GM12878 (cell line): ENCODE data around the gene TCEAL4. TPM values are rescaled to one million over a fixed set of nuclear protein-coding genes. Genes with fewer than 3 reads are reported as not detected.

Experiments used
- ATAC-seq: fragments of 200-7000 bp; cut with Tn5 transposase; 3 replicates; pipeline ENCODE4 v1.9.1; 2020; ENCODE audit warnings: mild to moderate bottlenecking, moderate library complexity
- BruUV-seq: library from RNA; stranded (reverse); fragments of 400-500 nt; replicated peaks from 2 replicates; lab custom pipeline; 2021; lab: Mats Ljungman, UMichigan
- CTCF ChIA-PET: fragments of 300-600 bp; sonication (Branson Sonifier 250); formaldehyde crosslinking; extraction: SDS; loops from one replicate; lab custom pipeline; 2021; ENCODE audit warnings: inconsistent platforms; lab: Yijun Ruan, JAX
- POLR2A ChIA-PET: fragments of 350-600 bp; formaldehyde crosslinking; extraction: SDS; loops from one replicate; lab custom pipeline; 2021; ENCODE audit warnings: inconsistent platforms; lab: Charles Lee
- RAD21 ChIA-PET: fragments of 300-600 bp; sonication (Branson Sonifier 250); formaldehyde crosslinking; loops from one replicate; lab custom pipeline; 2023; ENCODE audit warnings: antibody characterized with exemption; ENCODE audit not compliant: unreplicated experiment; lab: Charles Lee
- SMC1A ChIA-PET: fragments of 300-600 bp; sonication (Branson Sonifier 250); formaldehyde crosslinking; loops from one replicate; lab custom pipeline; 2023; ENCODE audit not compliant: unreplicated experiment, uncharacterized antibody; lab: Charles Lee
- DNase-seq: peaks from one replicate; pipeline ENCODE4 v3.0.0-alpha.2; 2011; ENCODE audit warnings: low read depth, low spot score
- FAIRE-seq: peaks from 3 replicates; lab custom pipeline; 2011; peaks lifted over from hg19 to GRCh38; lab: Jason Lieb, UNC
- H2AFZ ChIP-seq: 2 replicates; pipeline ENCODE4 v1.6.0; 2011; ENCODE audit warnings: low read depth, low read length, control low read depth; ENCODE audit not compliant: control insufficient read depth
- H3K27ac ChIP-seq: 2 replicates; pipeline ENCODE4 v1.5.1; 2011; ENCODE audit warnings: control low read depth; ENCODE audit not compliant: control insufficient read depth, insufficient read depth
- H3K27me3 ChIP-seq, 2 experiments: replicated peaks in 1 of 2; 2 replicates each; pipeline versions ENCODE4 v1.6.0 to v1.6.1; 2011; ENCODE audit warnings: low read length in 1 of 2; ENCODE audit not compliant: control insufficient read depth in 2 of 2, insufficient read depth in 2 of 2
- H3K36me3 ChIP-seq, 2 experiments: 2 replicates each; pipeline ENCODE4 v1.5.1; 2011; ENCODE audit warnings: low read length in 1 of 2; ENCODE audit not compliant: control insufficient read depth in 2 of 2, insufficient read depth in 2 of 2
- H3K4me1 ChIP-seq: 2 replicates; pipeline ENCODE4 v1.6.1; 2011; ENCODE audit warnings: mild to moderate bottlenecking, low read length, moderate library complexity, mixed read lengths; ENCODE audit not compliant: control insufficient read depth, insufficient read depth
- H3K4me2 ChIP-seq: 2 replicates; pipeline ENCODE4 v1.6.0; 2011; ENCODE audit warnings: control low read depth; ENCODE audit not compliant: control insufficient read depth, insufficient read depth
- H3K4me3 ChIP-seq: fragments of 200-600 bp; sonication (generic); 2 replicates; pipeline ENCODE4 v1.5.1; 2016
- H3K79me2 ChIP-seq: 2 replicates; pipeline ENCODE4 v1.6.0; 2011; ENCODE audit warnings: low read length; ENCODE audit not compliant: control insufficient read depth, insufficient read depth
- H3K9ac ChIP-seq: 2 replicates; pipeline ENCODE4 v1.8.0; 2011; ENCODE audit warnings: low read length, control low read depth, mixed read lengths; ENCODE audit not compliant: control insufficient read depth, insufficient read depth
- H3K9me3 ChIP-seq: replicated peaks from 3 replicates; pipeline ENCODE4 v1.5.1; 2011; ENCODE audit warnings: mild to moderate bottlenecking, low read length; ENCODE audit not compliant: control insufficient read depth, insufficient read depth
- H4K20me1 ChIP-seq: 2 replicates; pipeline ENCODE4 v1.6.0; 2011; ENCODE audit not compliant: control insufficient read depth, insufficient read depth
- BCL11A ChIP-seq: IDR thresholded peaks from 2 replicates; pipeline ENCODE4 v1.6.1; 2011; ENCODE audit warnings: low read depth, low read length
- EP300 ChIP-seq, 2 experiments: fragments of 150-350 bp in 1 of 2; IDR thresholded peaks; 2 replicates each; pipeline ENCODE4 v1.6.1; 2011 to 2012; ENCODE audit warnings: low read depth in 2 of 2, low read length in 2 of 2, borderline replicate concordance in 1 of 2, improper control_type of control experiment in 1 of 2, inconsistent platforms in 1 of 2; ENCODE audit not compliant: control insufficient read depth in 1 of 2
- ETV6 ChIP-seq, 2 experiments: fragments of 450-650 bp in 1 of 2; IDR thresholded peaks in 1 of 2; conservative IDR thresholded peaks in 1 of 2; 2 replicates each; pipeline ENCODE4 v1.6.1; 2014; ENCODE audit warnings: antibody characterized with exemption in 1 of 2, borderline replicate concordance in 1 of 2, low read depth in 1 of 2, mild to moderate bottlenecking in 1 of 2, moderate library complexity in 1 of 2
- HCFC1 ChIP-seq: fragments of 150-350 bp; IDR thresholded peaks from 2 replicates; pipeline ENCODE4 v1.6.1; 2014; ENCODE audit warnings: low read length
- HSF1 ChIP-seq: fragments of 150-350 bp; IDR thresholded peaks from 2 replicates; pipeline ENCODE4 v1.6.1; 2014; ENCODE audit warnings: mild to moderate bottlenecking, low read depth, low read length
- IKZF1 ChIP-seq: fragments of 450-650 bp; conservative IDR thresholded peaks from 2 replicates; pipeline ENCODE4 v1.6.1; 2017; ENCODE audit warnings: antibody characterized with exemption, mild to moderate bottlenecking
- KAT2A ChIP-seq: conservative IDR thresholded peaks from 2 replicates; pipeline ENCODE4 v1.6.1; 2011; ENCODE audit warnings: low read depth, low read length; ENCODE audit not compliant: control insufficient read depth
- MXI1 ChIP-seq: fragments of 150-350 bp; IDR thresholded peaks from 2 replicates; pipeline ENCODE4 v1.6.1; 2011; ENCODE audit warnings: low read depth, mild to moderate bottlenecking, inconsistent platforms, low read length, improper control_type of control experiment
- NFYB ChIP-seq: IDR thresholded peaks from 2 replicates; pipeline ENCODE4 v1.6.1; 2011; ENCODE audit warnings: low read depth, mild to moderate bottlenecking, low read length, improper control_type of control experiment, moderate library complexity; ENCODE audit not compliant: insufficient read depth
- SIX5 ChIP-seq: IDR thresholded peaks from 2 replicates; pipeline ENCODE4 v1.6.1; 2011; ENCODE audit warnings: mild to moderate bottlenecking, low read depth, low read length, moderate library complexity; ENCODE audit not compliant: severe bottlenecking
- USF1 ChIP-seq: IDR thresholded peaks from 2 replicates; pipeline ENCODE4 v1.6.1; 2011; ENCODE audit warnings: borderline replicate concordance, low read depth, mild to moderate bottlenecking, moderate library complexity, mixed read lengths, low read length; ENCODE audit not compliant: insufficient read depth; ENCODE audit errors: extremely low read length
- ZBTB40 ChIP-seq: fragments of 450-650 bp; IDR thresholded peaks from 2 replicates; pipeline ENCODE4 v1.6.1; 2016; ENCODE audit warnings: mild to moderate bottlenecking, moderate library complexity, borderline replicate concordance
- ZNF622 ChIP-seq: fragments of 450-650 bp; IDR thresholded peaks from 2 replicates; pipeline ENCODE4 v1.6.1; 2017; ENCODE audit warnings: mild to moderate bottlenecking, inconsistent platforms
- in situ Hi-C: fragments of 300-500 bp; cut with MboI; formaldehyde crosslinking; loops from 9 replicates; pipeline ENCODE4 v1.14.3; 2018; ENCODE audit warnings: mixed read lengths
- intact Hi-C: fragments of 100-400 bp; cut with micrococcal nuclease; formaldehyde crosslinking; loops from one replicate; pipeline ENCODE4 v1.14.2; 2022; ENCODE audit not compliant: unreplicated experiment
- polyA plus RNA-seq, 11 experiments: library from polyadenylated mRNA; depleted of rRNA in 4 of 11; unstranded in 6 of 11; stranded (reverse) in 5 of 11; fragments of >200 nt; fragmentation: Nextera tagmentation in 4 of 11; fragmentation: Illumina TruSeq in 1 of 11; extraction: Ambion mirVana in 4 of 11; extraction: Trizol in 1 of 11; gene quantifications; 1 replicate in 1 of 11; 2 replicates in 10 of 11; pipeline versions ENCODE4 v1.2.1 to v1.2.3, GENCODE V29; 2011 to 2016; ENCODE audit warnings: inconsistent platforms in 2 of 11, missing spikeins in 2 of 11, low read depth in 1 of 11
- total RNA-seq, 4 experiments: library from RNA; depleted of rRNA in 3 of 4; stranded (reverse); fragments of >200 nt in 3 of 4; fragmentation: Illumina TruSeq in 1 of 4; extraction: Trizol in 1 of 4; gene quantifications; 2 replicates each; pipeline versions ENCODE4 v1.2.1 to v1.2.3, GENCODE V29; 2013 to 2021

Gene TCEAL4
- total and polyA plus RNA-seq, 10 of the 15 experiments (the other 5 are each of a cell fraction or from before 2014, with no cell fraction given): 9.6 to 63.8 (median 32.1) TPM

GRCh38 chrX:103536732-103537131, 48.6 kb upstream of the TCEAL4 start:
- TF ChIP-seq IKZF1: no peak
- TF ChIP-seq HCFC1: no peak
- no peak for TF ChIP-seq KAT2A
- TF ChIP-seq BCL11A: no peak
- no peak for TF ChIP-seq SIX5
- no peak for TF ChIP-seq ETV6 (conservative IDR thresholded peaks at IDR 0.05 in 1 of 2, IDR thresholded peaks at IDR 0.05 in 1 of 2; ENCODE audit: borderline replicate concordance in 1 of 2, low read depth in 1 of 2)
- no peak for TF ChIP-seq ZBTB40
- no peak for TF ChIP-seq NFYB
- no peak for TF ChIP-seq EP300 (IDR thresholded peaks at IDR 0.05; ENCODE audit: borderline replicate concordance in 1 of 2, control insufficient read depth in 1 of 2, low read depth in 2 of 2, low read length in 2 of 2)
- TF ChIP-seq ZNF622: no peak
- TF ChIP-seq HSF1: no peak
- no peak for TF ChIP-seq MXI1
- TF ChIP-seq USF1: no peak
- Histone ChIP-seq H2AFZ (no peak overlapping the region), H4K20me1 (no peaks in the 10 kb centered on the region), H3K9ac (no peak overlapping the region), H3K4me1 (no peaks in the 10 kb centered on the region), H3K9me3 (no peaks in the 10 kb centered on the region), H3K27me3 (no peaks in the 10 kb centered on the region), H3K27ac (no peak overlapping the region), H3K36me3 (no peaks in the 10 kb centered on the region), H3K4me3 (no peak overlapping the region), H3K79me2 (no peaks in the 10 kb centered on the region), H3K4me2 (no peak overlapping the region)
- ATAC-seq: no peak
- DNase-seq: no peak
- in situ Hi-C loops: no loop called here
- CTCF ChIA-PET: interaction anchor here (0.9 kb wide), 1 partner anchor 281 kb away, joined by 3 read pairs; no protein-coding TSS in a partner anchor
- intact Hi-C loops: loop anchor here (10.0 kb wide), 1 partner anchor 598 kb away; no protein-coding TSS in a partner anchor
- no TSS peak for BruUV-seq
- SMC1A ChIA-PET: interaction anchor here (1.8 kb wide), 1 partner anchor 93 kb away, joined by 6 read pairs; no protein-coding TSS in a partner anchor
- FAIRE-seq: no peak
- RAD21 ChIA-PET: interaction anchor here (1.0 kb wide), 1 partner anchor 9 kb away, joined by 3 read pairs; no protein-coding TSS in a partner anchor
- POLR2A ChIA-PET: no interaction called here
